Activated naive CD8-positive, alpha-beta T cell (primary cell): ENCODE data around the gene MEFV.

Experiments
- H3K27ac Mint-ChIP-seq: one replicate; pipeline ENCODE4 v1.8.0; 2021; ENCODE audit warnings: mixed read lengths
- H3K27me3 Mint-ChIP-seq: one replicate; pipeline ENCODE4 v1.8.0; 2021; ENCODE audit warnings: mixed read lengths
- H3K36me3 Mint-ChIP-seq: one replicate; pipeline ENCODE4 v1.8.0; 2021; ENCODE audit warnings: mixed read lengths
- H3K4me1 Mint-ChIP-seq: one replicate; pipeline ENCODE4 v1.8.0; 2021; ENCODE audit warnings: low read depth, mixed read lengths
- H3K4me3 Mint-ChIP-seq: one replicate; pipeline ENCODE4 v1.8.0; 2021; ENCODE audit warnings: mild to moderate bottlenecking, mixed read lengths
- H3K9me3 Mint-ChIP-seq: one replicate; pipeline ENCODE4 v1.8.0; 2021; ENCODE audit warnings: low read depth, mixed read lengths

The MEFV gene, protein sequence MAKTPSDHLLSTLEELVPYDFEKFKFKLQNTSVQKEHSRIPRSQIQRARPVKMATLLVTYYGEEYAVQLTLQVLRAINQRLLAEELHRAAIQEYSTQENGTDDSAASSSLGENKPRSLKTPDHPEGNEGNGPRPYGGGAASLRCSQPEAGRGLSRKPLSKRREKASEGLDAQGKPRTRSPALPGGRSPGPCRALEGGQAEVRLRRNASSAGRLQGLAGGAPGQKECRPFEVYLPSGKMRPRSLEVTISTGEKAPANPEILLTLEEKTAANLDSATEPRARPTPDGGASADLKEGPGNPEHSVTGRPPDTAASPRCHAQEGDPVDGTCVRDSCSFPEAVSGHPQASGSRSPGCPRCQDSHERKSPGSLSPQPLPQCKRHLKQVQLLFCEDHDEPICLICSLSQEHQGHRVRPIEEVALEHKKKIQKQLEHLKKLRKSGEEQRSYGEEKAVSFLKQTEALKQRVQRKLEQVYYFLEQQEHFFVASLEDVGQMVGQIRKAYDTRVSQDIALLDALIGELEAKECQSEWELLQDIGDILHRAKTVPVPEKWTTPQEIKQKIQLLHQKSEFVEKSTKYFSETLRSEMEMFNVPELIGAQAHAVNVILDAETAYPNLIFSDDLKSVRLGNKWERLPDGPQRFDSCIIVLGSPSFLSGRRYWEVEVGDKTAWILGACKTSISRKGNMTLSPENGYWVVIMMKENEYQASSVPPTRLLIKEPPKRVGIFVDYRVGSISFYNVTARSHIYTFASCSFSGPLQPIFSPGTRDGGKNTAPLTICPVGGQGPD

DNA sequence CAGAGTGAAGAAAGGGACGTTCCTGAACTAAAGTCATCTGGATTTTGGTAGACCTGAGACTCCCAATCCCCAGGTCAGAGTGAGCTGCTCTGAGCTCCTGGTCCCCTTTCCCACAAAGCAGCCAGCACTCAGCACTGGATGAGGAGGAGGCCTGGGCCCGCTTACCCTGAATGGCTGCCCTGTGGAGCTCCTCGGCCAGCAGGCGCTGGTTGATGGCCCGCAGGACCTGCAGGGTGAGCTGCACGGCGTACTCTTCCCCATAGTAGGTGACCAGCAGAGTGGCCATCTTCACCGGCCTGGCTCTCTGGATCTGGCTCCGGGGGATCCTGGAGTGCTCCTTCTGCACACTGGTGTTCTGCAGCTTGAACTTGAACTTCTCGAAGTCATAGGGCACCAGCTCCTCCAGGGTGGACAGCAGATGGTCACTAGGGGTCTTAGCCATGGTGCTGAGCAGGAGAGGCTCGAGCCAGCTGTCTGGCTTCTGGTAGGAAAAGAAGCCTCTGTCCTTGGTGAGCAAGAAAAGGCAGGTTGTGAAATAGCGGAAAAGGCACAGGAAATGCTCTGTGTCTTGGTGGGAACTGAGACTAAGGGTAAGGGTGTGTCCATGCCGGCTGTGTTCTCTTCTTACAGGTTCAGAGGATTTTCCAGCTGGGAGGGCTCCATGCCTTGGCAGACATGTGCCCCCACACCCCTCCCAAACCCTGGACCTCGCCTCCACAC lies at the start of gene MEFV:
Gene MEFV, minus strand, starts transcription at position 488 of the 720 bp plus-strand sequence. Its CDS starts 46 bp downstream, at position 442.
- H3K4me3 Mint-ChIP-seq: no peak within 1 kb of the TSS
- no peaks in the 10 kb centered on the region for H3K9me3 Mint-ChIP-seq
- no peaks in the 10 kb centered on the region for H3K4me1 Mint-ChIP-seq
- no peak within 1 kb of the TSS for H3K27ac Mint-ChIP-seq
- H3K27me3 Mint-ChIP-seq: peaks cover 2% of the 10 kb centered on the region
- H3K36me3 Mint-ChIP-seq: no peaks in the 10 kb centered on the region

DNA sequence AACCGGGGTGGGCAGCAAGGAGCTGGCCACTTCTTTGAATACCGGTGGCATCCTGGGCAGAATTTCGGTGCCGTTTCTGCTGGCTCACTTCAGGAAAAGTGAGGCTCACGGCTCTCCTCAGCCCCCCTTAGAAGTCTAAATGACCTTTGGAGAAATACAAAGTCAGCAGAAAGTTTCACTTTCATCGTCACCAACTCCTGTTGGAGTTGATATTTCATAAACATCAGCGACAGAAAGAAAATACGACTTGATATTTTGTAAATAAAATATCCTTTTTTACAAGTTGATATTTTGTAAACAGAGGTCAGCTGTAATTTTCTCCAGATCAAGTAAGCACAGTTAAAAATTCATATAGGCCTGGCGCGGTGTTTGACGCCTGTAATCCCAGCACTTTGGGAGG lies 49.6 kb upstream of the MEFV start:
- Mint-ChIP-seq H3K9me3 (peaks cover 10% of the 10 kb centered on the region), H3K27me3 (no peaks in the 10 kb centered on the region), H3K4me1 (peaks cover 13% of the 10 kb centered on the region), H3K27ac (peak overlapping the region; percentile 54), H3K4me3 (peak overlapping the region; percentile 83), H3K36me3 (peaks cover 35% of the 10 kb centered on the region)

DNA sequence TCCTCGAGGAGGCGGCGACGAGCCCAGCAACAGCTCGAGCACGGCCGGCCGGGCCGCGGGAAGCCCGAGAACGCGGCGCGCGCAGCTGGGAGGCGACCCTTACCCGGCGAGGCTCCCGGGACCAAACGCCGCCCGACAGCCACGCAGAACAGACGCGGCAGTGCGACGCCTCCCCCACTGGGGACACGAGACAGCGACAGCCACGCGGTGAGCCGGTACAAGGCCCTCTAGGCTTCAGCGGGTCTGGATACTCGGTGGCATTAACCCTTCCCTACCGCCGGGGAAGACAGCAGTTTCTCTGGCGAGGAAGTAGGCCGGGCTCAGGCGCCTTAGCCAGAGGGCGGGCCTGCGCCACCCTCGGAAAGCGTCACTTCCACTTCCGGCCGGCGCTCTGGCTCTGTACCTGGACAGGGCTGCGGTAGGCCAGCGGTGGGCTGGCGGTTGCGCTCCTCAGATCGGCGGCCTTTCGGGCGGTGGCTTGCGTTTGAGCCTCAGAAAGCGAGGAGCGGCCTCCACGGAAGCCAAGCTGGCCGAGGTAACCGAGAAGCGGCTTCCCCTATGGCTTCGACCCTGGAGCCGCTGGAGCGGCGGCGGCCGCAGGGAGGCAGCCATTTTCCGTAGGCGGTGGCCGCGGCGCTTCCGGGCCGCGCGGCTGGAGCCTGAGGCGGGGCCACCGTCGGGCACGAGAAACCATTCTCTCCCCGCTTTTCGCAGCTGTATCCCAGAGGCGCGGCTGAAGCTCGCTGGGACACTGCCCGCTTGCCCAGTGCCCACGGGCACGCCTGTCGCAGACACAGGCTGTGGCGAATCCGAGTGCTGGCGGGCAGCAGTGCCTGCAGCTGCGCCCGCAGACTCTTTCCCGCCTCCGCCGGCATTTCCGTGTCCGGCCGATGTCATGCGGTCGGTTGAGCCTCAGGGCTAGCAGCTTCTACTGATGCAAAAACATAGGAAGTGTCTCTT lies 49.0 kb upstream of the MEFV start, which contains the start of the genes TIGD7 and ZNF75A:
Gene TIGD7, minus strand, starts transcription at position 322 of the 960 bp plus-strand sequence. CDS start 4,816 bp downstream, outside the sequence.
Gene ZNF75A, plus strand, starts transcription at position 389 of the 960 bp plus-strand sequence. CDS start 2,932 bp downstream, outside the sequence.
- peak within 1 kb of the TSS; percentile 61 for H3K27ac Mint-ChIP-seq
- H3K4me3 Mint-ChIP-seq: peak within 1 kb of the TSS; percentile 86
- H3K36me3 Mint-ChIP-seq: peaks cover 39% of the 10 kb centered on the region
- peaks cover 15% of the 10 kb centered on the region for H3K9me3 Mint-ChIP-seq
- H3K4me1 Mint-ChIP-seq: peaks cover 13% of the 10 kb centered on the region
- no peaks in the 10 kb centered on the region for H3K27me3 Mint-ChIP-seq

DNA sequence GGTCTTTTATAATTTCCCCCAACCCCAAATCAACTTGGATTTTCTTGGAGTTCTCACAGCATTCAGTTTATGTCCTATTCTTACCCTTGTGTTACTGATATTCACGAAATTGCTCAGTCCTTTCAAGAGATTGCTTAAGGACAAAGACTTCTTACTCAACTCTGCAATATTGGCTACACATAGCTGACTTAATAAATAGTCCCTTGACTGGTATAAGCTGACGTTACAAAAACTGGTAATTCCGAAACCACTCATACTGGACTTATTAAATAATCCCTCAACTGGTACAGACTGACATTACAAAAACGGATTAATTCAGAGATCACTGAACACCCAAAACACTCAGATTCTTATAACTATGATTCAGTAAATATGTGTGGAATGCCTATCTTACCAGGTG lies 47.9 kb upstream of the MEFV start:
- peak overlapping the region; percentile 86 for H3K4me3 Mint-ChIP-seq
- H3K4me1 Mint-ChIP-seq: peaks cover 13% of the 10 kb centered on the region
- H3K9me3 Mint-ChIP-seq: peaks cover 25% of the 10 kb centered on the region
- H3K27me3 Mint-ChIP-seq: no peaks in the 10 kb centered on the region
- peak overlapping the region; percentile 61 for H3K27ac Mint-ChIP-seq
- H3K36me3 Mint-ChIP-seq: peaks cover 48% of the 10 kb centered on the region

DNA sequence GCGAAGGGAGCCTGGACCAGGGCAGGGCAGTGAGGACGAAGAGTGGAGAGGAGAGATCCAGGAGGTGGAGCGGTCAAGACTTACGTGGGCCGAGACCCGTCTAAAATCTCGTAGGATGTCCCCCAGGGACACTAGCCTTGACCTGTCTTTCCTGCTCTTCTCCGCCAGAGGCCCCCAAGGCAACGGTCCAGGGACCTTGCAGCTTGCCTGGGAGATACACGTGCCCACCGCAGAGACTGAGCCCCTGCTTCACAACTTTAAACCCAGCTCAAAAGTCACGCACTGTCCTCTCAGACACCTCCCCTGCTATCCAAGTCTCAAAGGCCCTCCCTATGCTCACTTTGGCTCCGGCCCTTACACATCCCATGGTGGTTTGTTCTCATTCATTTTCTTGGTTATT lies 39.4 kb upstream of the MEFV start:
- Mint-ChIP-seq H3K9me3 (peaks cover 51% of the 10 kb centered on the region), H3K27me3 (no peaks in the 10 kb centered on the region), H3K36me3 (peaks cover 66% of the 10 kb centered on the region), H3K4me1 (no peaks in the 10 kb centered on the region), H3K4me3 (no peak overlapping the region), H3K27ac (no peak overlapping the region)

DNA sequence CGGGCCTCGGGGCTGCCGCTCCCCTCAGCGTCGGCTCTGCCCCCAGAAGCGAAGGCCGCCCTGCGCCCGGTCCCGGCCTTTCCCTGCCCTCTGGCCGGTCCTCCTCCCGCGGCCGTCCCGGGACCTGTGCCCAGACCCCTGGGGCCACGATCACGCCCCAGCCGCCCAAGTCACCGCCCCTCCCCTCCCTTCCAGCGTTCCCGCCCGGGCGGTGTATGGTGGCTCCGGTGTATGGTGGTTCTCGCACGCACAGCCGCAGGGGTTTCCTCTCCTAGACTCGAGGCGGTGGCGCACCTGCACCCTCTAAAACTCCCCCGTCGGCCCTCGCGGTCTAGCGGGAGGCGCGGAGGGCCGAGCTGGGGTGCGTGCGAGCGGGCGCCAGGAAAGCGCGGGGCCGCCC lies 38.8 kb upstream of the MEFV start:
- Mint-ChIP-seq H3K36me3 (peaks cover 64% of the 10 kb centered on the region), H3K27ac (no peak overlapping the region), H3K9me3 (peaks cover 46% of the 10 kb centered on the region), H3K4me3 (no peak overlapping the region), H3K27me3 (no peaks in the 10 kb centered on the region), H3K4me1 (no peaks in the 10 kb centered on the region)

DNA sequence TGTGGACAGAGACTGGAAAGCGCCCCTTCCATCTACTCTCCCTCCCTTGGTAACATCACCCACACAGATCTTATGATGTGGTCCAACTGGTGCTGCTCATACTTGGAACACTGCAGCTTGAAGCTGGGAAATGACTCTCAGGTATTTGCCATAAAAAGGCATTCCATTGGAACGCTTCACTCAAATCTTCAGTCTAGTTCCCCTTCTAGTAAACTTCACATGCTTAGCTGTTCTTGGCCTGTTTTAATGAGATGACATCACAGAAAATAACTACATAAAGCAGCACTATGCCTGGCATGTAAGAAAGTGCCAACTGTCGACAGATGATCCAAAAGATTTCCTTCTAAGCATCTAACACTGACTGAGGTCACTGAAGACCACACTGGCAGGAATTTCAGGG lies 36.2 kb upstream of the MEFV start:
- Mint-ChIP-seq H3K9me3 (peaks cover 24% of the 10 kb centered on the region), H3K4me3 (no peak overlapping the region), H3K36me3 (peaks cover 57% of the 10 kb centered on the region), H3K27me3 (no peaks in the 10 kb centered on the region), H3K27ac (no peak overlapping the region), H3K4me1 (no peaks in the 10 kb centered on the region)

DNA sequence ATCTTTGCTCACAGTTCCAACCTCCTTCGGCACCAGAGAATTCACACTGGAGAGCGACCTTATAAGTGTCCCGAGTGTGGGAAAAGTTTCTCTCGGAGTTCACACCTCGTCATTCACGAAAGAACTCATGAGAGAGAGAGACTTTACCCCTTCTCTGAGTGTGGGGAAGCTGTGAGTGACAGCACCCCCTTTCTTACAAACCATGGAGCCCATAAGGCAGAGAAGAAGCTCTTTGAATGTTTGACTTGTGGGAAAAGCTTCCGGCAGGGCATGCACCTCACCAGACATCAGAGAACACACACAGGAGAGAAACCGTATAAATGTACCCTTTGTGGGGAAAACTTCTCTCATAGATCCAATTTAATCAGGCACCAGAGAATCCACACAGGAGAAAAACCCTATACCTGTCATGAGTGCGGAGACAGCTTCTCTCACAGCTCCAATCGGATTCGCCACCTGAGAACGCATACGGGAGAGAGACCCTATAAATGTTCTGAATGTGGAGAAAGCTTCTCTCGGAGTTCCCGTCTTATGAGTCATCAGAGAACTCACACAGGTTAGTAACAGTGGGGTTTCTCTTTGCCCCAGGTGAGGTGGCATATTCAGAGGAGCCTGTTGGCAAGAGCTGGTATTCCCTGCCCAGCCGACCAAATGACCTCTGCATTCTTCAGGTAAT lies 33.7 kb upstream of the MEFV start:
- Mint-ChIP-seq H3K27ac (no peak overlapping the region), H3K4me1 (peaks cover 6% of the 10 kb centered on the region), H3K4me3 (no peak overlapping the region), H3K36me3 (peaks cover 64% of the 10 kb centered on the region), H3K27me3 (no peaks in the 10 kb centered on the region), H3K9me3 (peaks cover 18% of the 10 kb centered on the region)

DNA sequence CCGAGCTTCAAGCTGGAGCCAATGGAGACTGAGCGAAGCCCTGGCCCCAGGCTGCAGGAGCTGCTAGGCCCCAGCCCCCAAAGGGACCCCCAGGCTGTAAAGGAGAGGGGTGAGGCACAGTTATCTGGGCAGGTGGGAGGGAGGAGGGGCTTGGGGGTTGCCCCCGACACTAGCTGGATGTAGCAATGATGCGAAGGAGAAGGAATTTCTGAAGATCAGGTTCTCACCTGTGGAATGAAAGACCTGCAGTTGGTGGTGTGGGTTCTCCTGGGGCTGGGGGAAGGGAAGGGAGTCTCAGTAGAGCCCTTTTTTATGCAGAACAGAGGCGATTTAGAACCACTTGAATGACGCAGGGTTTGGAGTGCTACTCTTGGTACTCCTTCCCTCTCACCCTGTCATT lies 28.7 kb upstream of the MEFV start:
- H3K4me3 Mint-ChIP-seq: peak overlapping the region; percentile 97
- H3K27ac Mint-ChIP-seq: no peak overlapping the region
- peaks cover 39% of the 10 kb centered on the region for H3K36me3 Mint-ChIP-seq
- peaks cover 24% of the 10 kb centered on the region for H3K4me1 Mint-ChIP-seq
- no peaks in the 10 kb centered on the region for H3K27me3 Mint-ChIP-seq
- H3K9me3 Mint-ChIP-seq: no peaks in the 10 kb centered on the region

DNA sequence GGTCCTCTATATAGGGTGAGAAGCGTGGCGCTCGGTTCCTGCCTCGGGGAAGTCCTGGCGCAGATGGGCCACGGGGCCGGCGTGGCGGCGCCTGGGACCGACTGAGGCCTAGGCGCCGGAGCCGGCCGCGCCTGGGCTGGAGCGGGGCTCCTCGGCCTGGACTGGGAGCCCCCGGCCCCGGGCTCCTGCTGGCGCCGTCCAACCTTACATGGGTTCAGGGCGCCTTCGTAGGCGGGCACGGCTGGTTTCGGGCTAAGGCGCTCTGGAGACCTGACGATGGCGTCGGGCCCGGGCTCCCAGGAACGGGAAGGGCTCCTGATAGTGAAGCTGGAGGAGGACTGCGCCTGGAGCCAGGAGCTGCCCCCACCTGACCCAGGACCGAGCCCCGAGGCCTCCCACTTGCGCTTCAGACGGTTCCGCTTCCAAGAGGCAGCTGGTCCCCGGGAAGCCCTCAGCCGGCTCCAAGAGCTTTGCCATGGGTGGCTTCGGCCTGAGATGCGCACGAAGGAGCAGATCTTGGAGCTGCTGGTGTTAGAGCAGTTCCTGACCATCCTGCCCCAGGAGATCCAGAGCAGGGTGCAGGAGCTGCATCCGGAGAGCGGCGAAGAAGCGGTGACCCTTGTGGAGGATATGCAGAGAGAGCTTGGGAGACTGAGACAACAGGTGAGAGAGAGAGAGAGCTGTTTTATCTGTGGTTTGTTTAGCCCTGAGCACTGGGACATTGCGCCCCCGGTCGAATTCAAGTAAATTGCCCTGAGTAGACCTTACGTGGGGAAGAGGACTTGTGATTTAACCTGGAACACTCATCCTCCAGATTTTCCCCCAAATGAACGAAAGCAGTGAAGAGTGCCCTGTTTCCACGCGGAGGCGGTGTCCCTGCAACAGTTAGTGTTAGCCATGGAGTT lies 27.4 kb upstream of the MEFV start:
- H3K27ac Mint-ChIP-seq: peak overlapping the region; percentile 97
- no peaks in the 10 kb centered on the region for H3K27me3 Mint-ChIP-seq
- peaks cover 24% of the 10 kb centered on the region for H3K4me1 Mint-ChIP-seq
- no peaks in the 10 kb centered on the region for H3K9me3 Mint-ChIP-seq
- peaks cover 33% of the 10 kb centered on the region for H3K36me3 Mint-ChIP-seq
- peak overlapping the region; percentile 97 for H3K4me3 Mint-ChIP-seq

DNA sequence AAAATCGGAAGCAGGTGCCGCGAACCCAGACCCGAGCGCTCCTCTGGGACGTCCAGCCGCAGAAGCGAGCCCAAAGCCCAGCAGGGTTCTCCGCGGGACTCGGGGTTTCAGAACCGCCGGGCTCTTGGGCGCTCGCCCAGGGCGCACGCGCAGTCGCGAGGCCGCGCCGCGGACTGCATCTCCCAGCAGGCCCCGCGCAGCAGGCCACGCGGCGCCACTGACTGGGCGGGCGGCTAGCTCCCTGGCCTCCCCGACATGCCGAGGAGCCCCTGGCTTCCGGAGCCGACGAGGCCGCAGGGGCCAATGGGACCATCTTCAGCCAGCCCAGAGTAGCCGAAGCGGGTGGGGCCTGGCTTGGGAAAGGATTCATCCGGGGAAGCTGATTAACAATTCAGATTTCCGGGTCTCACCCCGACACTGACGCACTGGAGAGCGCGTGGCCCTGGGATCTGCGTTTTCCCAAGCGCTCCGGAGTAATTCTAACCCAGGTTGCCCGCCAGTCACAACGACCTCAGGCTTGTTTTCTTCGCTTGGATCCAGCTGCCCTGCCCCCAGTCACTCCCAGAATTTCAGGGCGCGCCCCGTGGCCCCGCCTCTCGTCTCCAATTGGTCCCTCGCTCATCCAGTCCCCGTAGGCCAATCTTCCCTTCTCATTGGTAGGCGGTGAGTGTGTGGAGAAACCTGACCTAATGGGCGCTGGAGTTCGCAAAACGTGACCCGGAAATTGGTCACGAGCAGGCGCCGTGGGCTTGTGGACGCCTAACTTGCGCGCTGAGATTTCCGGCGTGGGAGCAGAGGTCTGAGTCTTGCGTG lies 26.5 kb upstream of the MEFV start, which contains the start of gene ZNF263:
Gene ZNF263, plus strand, starts transcription at position 762 of the 813 bp plus-strand sequence. CDS start 328 bp downstream, outside the sequence.
- H3K4me3 Mint-ChIP-seq: peak within 1 kb of the TSS; percentile 97
- H3K27ac Mint-ChIP-seq: peak within 1 kb of the TSS; percentile 97
- H3K9me3 Mint-ChIP-seq: no peaks in the 10 kb centered on the region
- no peaks in the 10 kb centered on the region for H3K27me3 Mint-ChIP-seq
- peaks cover 30% of the 10 kb centered on the region for H3K36me3 Mint-ChIP-seq
- peaks cover 24% of the 10 kb centered on the region for H3K4me1 Mint-ChIP-seq
